Measurements from ENCODE around the gene RNF152.

DNA sequence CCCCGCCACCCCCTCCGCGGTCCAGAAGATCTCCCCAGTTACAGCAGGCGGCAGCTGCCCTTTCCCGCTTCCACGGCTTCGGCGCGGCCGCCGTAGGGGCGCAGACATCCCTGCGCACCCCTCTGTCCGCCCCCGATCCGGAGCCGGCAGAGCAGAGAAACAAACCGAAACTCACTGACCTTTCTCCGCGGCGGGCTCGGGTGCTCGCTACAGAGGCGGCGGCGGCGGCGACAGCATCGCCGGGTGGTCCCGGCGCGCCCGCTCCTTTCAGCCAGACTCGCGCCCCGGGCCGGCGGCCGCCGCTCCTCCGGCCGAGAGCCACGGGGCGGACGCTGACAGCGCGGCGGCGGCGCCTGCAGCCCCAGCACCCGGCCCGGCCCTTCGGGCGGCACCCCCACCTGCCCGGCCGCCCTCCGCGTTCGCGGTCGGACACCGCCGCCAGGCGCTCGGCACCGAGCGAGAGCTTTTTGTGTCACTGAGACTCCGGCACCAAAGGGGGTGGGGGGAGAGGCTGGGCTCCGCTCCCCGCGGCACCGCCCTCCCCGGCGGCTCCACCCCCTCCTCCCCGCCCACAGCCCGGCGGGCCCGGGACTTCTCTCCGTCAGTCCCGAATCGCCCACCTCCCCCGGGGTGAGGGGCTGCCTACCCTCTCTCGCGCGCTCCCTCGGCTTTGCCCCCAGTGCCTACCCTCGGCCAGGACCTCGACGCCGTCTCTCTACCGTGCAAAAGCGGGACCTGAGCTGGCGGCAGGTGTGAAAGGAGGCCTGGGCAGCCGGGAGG, 1.4 kb upstream of the RNF152 start:
- TF ChIP-seq, protein P1, sequence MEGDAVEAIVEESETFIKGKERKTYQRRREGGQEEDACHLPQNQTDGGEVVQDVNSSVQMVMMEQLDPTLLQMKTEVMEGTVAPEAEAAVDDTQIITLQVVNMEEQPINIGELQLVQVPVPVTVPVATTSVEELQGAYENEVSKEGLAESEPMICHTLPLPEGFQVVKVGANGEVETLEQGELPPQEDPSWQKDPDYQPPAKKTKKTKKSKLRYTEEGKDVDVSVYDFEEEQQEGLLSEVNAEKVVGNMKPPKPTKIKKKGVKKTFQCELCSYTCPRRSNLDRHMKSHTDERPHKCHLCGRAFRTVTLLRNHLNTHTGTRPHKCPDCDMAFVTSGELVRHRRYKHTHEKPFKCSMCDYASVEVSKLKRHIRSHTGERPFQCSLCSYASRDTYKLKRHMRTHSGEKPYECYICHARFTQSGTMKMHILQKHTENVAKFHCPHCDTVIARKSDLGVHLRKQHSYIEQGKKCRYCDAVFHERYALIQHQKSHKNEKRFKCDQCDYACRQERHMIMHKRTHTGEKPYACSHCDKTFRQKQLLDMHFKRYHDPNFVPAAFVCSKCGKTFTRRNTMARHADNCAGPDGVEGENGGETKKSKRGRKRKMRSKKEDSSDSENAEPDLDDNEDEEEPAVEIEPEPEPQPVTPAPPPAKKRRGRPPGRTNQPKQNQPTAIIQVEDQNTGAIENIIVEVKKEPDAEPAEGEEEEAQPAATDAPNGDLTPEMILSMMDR (IDR thresholded peaks at IDR 0.05) = peak; percentile 17
- no peak for TF ChIP-seq EZH2phosphoT487 (IDR thresholded peaks at IDR 0.05)
- no peak for TF ChIP-seq EZH2 (IDR thresholded peaks at IDR 0.05)
